NB4 (cell line): ENCODE data around the gene AGPAT2.

ENCODE experiments used
- CTCF ChIP-seq: IDR thresholded peaks from one replicate; pipeline ENCODE4 v1.5.1; 2012; ENCODE audit warnings: low read depth, low read length
- MAX ChIP-seq: IDR thresholded peaks from 2 replicates; pipeline ENCODE4 v1.6.1; 2011; ENCODE audit warnings: low read depth, low read length
- POLR2A ChIP-seq: IDR thresholded peaks from 2 replicates; pipeline ENCODE4 v1.6.1; 2011; ENCODE audit warnings: mild to moderate bottlenecking; ENCODE audit not compliant: insufficient read length; ENCODE audit errors: extremely low read depth

- no peak for TF ChIP-seq CTCF
- no peak for TF ChIP-seq POLR2A
- no peak for TF ChIP-seq MAX
Measured at GRCh38 chr9:136732444-136733178, 45.4 kb upstream of the AGPAT2 start.
